Cardiac fibroblast (primary cell): ENCODE data around the gene GET4.

ENCODE experiments used
- DNase-seq, 2 donors: peaks; one replicate each; pipeline versions ENCODE4 v3.0.0 to v3.0.0-alpha.2; 2010; ENCODE audit warnings: low read depth in 2 of 2
- H3K4me3 ChIP-seq, 2 donors: replicated peaks in 1 of 2; 1 replicate in 1 of 2; 2 replicates in 1 of 2; pipeline ENCODE4 v1.5.1; 2011; ENCODE audit warnings: low read depth in 2 of 2, low read length in 2 of 2, mild to moderate bottlenecking in 2 of 2, moderate library complexity in 1 of 2
- CTCF ChIP-seq: IDR thresholded peaks from one replicate; pipeline ENCODE4 v1.5.1; 2011; ENCODE audit warnings: low read depth, mild to moderate bottlenecking, low read length, inconsistent platforms

Gene GET4

GRCh38 chr7:924541-925231 lies 48.3 kb downstream of the GET4 start:
- TF ChIP-seq CTCF, result no peak
- peak in 1 of 2 donors; percentile 34 for DNase-seq
- H3K4me3 ChIP-seq, result no peak overlapping the region

- H3K4me3 ChIP-seq, result no peak overlapping the region
- TF ChIP-seq CTCF, result no peak
- DNase-seq, result no peak
Observed at GRCh38 chr7:925601-926000, 49.2 kb downstream of the GET4 start.

GRCh38 chr7:926061-927030 lies 50.0 kb downstream of the GET4 start:
- TF ChIP-seq CTCF, result no peak
- no peak for DNase-seq
- H3K4me3 ChIP-seq, result no peak overlapping the region

GRCh38 chr7:927031-927671 lies 50.8 kb downstream of the GET4 start:
- no peak for DNase-seq
- no peak for TF ChIP-seq CTCF
- no peak overlapping the region for H3K4me3 ChIP-seq

- peak in 1 of 2 donors; percentile 48 for DNase-seq
- TF ChIP-seq CTCF, result no peak
- no peak overlapping the region for H3K4me3 ChIP-seq
Observed at GRCh38 chr7:929311-929711, 53.0 kb downstream of the GET4 start.

GRCh38 chr7:930975-931758 lies 54.8 kb downstream of the GET4 start:
- DNase-seq, result no peak
- H3K4me3 ChIP-seq, result no peak overlapping the region
- no peak for TF ChIP-seq CTCF
